ENCODE measurements around the gene SEMA4D.

The SEMA4D gene

DNA sequence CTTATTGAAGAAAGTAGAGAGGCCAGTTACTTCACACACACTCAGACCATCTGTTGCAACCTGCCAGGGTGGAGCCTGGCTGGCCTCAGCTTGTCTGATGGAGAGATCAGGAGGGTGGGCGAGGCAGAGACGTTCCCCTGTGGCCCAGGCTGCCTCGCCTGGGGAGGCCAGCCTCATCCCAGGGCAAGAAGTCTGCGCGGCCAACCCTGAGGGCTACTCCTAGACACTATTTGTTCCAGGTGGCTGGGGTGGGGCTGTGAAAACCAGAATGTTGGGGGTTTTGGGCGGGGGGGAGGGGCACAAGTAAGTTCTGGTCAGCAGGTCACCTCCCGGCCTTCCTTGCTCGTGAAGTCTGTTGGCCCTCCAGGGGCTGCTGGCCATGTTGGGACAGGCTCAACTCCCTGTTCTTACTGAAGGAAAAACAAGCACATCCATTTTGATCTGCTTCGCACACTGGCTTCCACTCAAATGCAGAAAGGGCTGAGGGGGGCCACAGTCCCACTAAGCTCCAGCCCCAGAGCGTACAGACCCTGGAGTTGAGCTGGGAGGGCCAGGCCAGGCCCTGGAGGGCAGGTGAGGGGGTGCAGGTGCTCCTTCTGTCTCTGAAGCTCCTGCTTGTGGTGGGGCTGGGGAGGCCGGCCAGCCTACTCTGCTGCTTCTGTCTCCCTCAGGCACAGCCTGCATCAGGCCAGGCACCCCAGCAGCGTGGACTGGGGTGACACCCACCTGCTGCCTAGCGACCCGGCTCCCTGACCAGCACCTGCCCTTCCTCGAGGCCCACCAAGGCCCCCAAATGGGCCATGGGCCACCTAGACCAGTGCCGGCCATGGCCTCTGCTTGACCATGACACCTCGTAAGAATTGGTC, 133.0 kb downstream of the SEMA4D start:
- TF ChIP-seq ZFX (IDR thresholded peaks at IDR 0.05; ENCODE audit: borderline replicate concordance) = no peak
- TF ChIP-seq, protein P1, sequence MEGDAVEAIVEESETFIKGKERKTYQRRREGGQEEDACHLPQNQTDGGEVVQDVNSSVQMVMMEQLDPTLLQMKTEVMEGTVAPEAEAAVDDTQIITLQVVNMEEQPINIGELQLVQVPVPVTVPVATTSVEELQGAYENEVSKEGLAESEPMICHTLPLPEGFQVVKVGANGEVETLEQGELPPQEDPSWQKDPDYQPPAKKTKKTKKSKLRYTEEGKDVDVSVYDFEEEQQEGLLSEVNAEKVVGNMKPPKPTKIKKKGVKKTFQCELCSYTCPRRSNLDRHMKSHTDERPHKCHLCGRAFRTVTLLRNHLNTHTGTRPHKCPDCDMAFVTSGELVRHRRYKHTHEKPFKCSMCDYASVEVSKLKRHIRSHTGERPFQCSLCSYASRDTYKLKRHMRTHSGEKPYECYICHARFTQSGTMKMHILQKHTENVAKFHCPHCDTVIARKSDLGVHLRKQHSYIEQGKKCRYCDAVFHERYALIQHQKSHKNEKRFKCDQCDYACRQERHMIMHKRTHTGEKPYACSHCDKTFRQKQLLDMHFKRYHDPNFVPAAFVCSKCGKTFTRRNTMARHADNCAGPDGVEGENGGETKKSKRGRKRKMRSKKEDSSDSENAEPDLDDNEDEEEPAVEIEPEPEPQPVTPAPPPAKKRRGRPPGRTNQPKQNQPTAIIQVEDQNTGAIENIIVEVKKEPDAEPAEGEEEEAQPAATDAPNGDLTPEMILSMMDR (IDR thresholded peaks at IDR 0.05) = no peak
- no peak overlapping the region for H3K27ac ChIP-seq

DNA sequence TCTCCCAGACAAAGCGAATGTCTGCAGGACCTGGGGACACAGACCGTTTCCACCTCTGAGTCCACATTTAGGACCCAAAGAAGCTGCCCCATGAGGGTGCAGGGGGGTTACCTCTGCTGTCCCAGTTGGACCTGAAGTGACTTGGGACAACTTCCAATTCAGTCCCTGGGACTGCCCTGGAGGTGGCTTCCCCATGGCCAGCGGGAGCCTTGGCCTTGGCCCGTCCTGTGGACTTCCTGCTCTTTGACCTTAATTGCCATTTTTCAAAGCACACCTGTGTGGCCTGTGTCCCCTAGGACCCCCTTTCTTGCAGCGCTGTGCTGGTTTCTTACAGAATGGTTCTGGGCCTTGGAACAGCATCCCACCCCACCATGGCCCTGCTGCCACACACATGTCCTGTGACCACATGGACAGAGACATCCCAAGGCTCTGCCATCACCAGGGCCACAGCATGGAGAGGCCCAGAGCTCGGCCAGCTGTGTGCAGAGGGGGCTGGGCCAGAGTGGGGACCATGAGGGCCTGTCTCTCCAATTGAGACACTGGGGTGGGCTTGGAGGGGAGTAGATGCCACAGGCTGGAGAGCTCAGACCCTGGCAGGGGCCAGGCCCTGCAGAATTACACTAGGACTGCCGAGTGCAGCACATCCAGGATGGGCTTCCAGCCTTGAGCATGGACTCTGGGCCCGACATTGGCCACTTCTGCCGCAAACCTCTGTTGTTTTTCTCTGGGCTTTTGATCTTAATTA, 133.8 kb downstream of the SEMA4D start:
- no peak overlapping the region for H3K27ac ChIP-seq
- TF ChIP-seq, protein P1 (IDR thresholded peaks at IDR 0.05) = no peak
- no peak for TF ChIP-seq ZFX (IDR thresholded peaks at IDR 0.05; ENCODE audit: borderline replicate concordance)

DNA sequence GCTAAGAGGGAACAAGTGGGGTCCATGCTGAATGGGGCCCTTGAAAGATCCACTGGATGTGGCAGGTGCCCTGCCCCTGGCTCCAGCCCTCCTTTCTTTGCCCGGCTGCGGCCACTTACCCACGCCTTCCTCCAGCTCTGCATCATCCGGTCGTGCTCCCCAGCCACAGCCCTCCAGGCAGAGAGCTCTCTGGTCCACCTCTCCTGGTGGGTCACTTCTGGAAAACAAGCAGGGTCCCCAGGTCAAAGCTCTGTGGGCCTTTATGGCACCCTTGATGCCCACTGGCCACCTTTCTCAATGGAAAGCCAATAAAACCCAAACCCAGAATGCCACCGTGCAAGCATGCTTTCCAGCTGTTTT, 134.6 kb downstream of the SEMA4D start:
- TF ChIP-seq, protein P1 (IDR thresholded peaks at IDR 0.05) = no peak
- TF ChIP-seq ZFX (IDR thresholded peaks at IDR 0.05; ENCODE audit: borderline replicate concordance) = no peak
- no peak overlapping the region for H3K27ac ChIP-seq

DNA sequence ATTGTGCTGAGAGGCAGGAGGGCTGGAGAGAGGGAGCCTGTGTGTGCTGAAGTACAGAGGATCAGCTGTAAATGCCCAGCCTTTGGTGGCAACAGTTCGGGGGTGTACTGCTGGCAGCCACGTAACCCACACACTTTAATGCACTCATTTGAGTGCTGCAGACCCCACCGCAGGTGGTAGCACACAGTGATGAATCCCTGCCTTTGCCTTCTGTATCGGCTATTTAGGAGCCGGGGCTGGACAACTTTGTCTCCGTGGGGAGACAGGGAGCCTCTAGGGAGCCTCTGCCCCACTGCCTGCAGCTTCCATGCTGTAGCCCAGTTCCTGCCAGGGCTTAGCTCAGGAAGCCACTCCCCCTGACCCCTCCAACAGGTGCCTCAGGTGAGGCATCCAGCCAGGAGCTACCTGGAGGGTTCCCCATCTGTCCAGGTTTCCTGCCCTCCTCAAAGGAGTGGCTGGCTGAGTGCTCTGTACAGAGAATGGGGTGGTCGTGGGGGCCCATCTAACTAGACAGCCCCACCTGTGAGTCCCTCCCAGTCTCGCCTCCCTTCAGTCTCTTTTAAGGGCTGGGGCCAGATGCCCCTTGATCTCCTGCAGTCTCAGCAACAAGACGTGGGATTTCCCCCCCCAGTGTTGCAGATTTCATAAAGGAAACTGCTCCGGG, 135.1 kb downstream of the SEMA4D start:
- no peak overlapping the region for H3K27ac ChIP-seq
- TF ChIP-seq, protein P1 (IDR thresholded peaks at IDR 0.05) = no peak

DNA sequence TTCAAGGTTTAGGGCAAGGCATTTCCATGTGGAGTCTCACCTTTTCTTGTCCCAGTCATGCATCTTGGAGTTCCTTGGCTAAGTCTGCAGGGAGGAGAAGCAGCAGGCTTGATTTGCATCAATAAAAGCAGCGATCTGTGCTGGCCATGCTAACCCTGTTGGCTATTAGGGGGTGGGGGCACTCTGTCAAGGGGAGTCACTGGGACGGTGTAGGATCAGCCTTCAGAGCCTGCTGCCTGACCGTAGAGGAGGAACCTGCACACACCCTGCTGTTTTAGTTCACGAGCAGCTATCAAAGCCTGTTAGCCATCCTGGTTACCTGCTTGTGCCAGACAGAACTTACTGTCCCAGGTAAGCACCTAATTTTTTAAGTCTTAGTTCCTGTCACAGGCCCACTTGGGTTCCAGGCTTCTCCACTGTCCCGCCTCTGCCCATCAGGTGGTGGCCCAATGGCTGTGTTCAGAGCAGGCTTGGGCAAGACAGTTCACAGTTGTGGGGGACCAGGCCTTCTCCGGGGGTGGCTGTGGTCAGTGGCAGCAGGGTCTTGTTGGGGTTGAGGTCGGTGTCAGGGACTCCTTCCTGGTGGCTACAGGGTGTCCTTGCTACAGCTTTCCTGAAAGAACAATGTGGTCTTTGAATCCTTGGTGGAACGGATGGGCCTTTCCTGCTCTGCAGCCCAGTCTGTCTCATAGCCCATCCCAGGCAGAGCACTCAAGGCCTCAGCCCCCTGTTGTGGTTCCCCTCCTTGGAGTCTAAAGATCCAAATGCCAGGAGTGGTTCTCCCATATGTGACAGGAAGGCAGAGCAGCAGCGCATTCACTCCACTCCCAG, 135.9 kb downstream of the SEMA4D start:
- no peak overlapping the region for H3K27ac ChIP-seq
- TF ChIP-seq, protein P1 (IDR thresholded peaks at IDR 0.05) = no peak
- TF ChIP-seq ZFX (IDR thresholded peaks at IDR 0.05; ENCODE audit: borderline replicate concordance) = no peak

DNA sequence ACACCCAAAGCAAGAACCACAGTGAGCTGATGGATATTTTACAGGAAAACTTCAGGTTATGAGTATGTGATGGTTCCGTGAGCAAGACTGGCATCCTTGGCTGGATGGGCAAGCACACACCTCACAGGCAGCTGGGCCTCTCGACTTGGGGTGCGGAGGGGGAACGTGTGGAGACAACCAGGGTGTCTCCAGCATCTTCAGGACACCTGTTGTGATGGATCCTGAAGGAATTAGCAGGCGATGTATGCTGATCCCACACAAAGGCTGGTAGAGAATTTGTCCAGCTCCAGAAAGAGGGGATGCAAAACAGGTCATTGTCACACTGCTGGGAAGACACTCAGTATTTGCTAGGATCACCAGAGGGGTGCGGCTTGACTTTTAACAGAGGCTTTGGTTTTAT, 136.9 kb downstream of the SEMA4D start:
- TF ChIP-seq, protein P1 (IDR thresholded peaks at IDR 0.05) = no peak
- no peak for TF ChIP-seq ZFX (IDR thresholded peaks at IDR 0.05; ENCODE audit: borderline replicate concordance)

More for the DNA sequence above, 136.9 kb downstream of the SEMA4D start:
- H3K27ac ChIP-seq = no peak overlapping the region
